ENCODE data around the gene CRIP3.
"Not testable (repeated sequence)": the region's sequence is repeated elsewhere in the genome, so short reads cannot be mapped to it uniquely, and the experiment has no call there.

Gene CRIP3, protein sequence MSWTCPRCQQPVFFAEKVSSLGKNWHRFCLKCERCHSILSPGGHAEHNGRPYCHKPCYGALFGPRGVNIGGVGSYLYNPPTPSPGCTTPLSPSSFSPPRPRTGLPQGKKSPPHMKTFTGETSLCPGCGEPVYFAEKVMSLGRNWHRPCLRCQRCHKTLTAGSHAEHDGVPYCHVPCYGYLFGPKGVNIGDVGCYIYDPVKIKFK

GRCh38 chr6:43308101-43308989, at the start of gene CRIP3:
Gene CRIP3 (minus strand): TSS chr6:43308826. CDS start chr6:43308792, 34 bp downstream.
- TF ChIP-seq, protein P1, sequence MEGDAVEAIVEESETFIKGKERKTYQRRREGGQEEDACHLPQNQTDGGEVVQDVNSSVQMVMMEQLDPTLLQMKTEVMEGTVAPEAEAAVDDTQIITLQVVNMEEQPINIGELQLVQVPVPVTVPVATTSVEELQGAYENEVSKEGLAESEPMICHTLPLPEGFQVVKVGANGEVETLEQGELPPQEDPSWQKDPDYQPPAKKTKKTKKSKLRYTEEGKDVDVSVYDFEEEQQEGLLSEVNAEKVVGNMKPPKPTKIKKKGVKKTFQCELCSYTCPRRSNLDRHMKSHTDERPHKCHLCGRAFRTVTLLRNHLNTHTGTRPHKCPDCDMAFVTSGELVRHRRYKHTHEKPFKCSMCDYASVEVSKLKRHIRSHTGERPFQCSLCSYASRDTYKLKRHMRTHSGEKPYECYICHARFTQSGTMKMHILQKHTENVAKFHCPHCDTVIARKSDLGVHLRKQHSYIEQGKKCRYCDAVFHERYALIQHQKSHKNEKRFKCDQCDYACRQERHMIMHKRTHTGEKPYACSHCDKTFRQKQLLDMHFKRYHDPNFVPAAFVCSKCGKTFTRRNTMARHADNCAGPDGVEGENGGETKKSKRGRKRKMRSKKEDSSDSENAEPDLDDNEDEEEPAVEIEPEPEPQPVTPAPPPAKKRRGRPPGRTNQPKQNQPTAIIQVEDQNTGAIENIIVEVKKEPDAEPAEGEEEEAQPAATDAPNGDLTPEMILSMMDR (IDR thresholded peaks at IDR 0.05; ENCODE audit: insufficient read depth, missing control alignments) = no peak
- FAIRE-seq = no peak
- no peak for DNase-seq (ENCODE audit: insufficient read length, low spot score)

DNA sequence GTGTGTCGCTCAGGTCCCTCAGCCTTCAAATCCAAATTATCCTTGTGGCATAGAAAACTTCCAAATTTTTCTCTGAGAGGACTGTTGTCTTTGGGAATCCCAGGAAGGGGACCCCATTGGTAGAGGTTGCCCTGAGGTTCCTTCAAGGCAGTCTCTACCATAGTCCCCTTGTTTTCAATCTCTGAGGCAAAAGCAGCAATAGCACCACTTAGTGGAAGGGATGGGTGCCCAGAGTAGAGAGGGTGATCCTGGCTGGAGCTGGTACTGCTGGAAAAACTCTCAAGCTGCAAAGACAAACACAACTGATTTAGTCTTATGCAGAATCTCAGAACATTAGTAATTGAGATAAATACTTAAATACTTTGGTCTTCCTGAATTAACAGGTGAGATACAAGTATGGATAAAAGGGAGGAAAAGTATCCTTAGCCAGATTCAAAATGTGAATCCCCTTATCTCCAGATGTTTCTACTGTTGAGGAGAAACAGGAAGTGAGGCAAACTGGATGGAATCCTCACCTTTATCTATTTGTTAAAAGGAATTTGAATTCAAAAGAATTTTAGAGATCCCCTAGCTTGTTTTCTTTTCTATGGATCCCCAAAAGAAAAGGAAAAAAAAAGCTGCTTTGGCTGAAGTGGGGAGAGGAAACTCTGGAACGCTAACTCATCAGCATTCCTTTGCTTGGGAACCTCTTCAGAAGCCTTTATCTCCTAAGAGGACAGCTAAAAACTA, 47.4 kb upstream of the CRIP3 start:
- FAIRE-seq (no peak), DNase-seq (ENCODE audit: insufficient read length, low spot score) (no peak)
- TF ChIP-seq, protein P1 (IDR thresholded peaks at IDR 0.05; ENCODE audit: insufficient read depth, missing control alignments) = peak; percentile 28

DNA sequence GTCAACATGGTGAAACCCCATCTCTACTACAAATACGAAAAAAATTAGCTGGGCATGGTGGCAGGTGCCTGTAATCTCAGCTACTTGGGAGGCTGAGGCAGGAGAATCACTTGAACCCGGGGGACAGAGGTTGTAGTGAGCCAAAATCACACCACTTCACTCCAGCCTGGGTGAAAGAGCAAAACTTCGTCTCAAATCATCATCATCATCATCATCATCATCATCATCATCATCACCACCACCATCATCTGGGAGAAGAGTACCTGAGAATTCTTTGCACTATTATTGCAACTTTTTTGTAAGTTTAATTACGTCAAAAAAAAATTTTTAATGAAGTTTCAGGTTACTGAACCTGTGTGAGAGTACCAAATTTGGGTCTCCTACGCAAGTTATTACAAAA, 43.3 kb upstream of the CRIP3 start:
- FAIRE-seq = not testable (repeated sequence)

DNA sequence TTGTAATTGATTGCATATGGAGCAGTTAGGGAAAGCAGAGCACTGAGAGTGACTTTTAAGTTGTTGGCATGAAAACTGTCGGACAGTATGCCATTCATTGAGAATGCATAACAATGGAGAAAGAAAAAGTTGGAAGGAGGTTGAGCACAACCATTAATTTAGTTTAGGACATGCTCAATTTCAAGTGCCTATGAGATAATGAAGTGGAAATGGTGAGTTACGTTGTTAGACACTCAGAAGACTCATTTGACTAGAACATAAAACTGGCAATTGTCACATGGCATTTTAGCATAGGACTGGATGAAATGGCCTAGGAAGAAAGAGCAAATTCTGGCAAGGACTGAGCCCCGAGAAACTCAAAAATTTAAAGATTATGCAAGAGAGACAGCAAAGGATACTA, 38.8 kb upstream of the CRIP3 start:
- DNase-seq (ENCODE audit: insufficient read length, low spot score) = no peak
- TF ChIP-seq, protein P1 (IDR thresholded peaks at IDR 0.05; ENCODE audit: insufficient read depth, missing control alignments) = no peak
- FAIRE-seq = no peak

More for the DNA sequence above, 43.3 kb upstream of the CRIP3 start:
- not testable (repeated sequence) for DNase-seq (ENCODE audit: insufficient read length, low spot score)

DNA sequence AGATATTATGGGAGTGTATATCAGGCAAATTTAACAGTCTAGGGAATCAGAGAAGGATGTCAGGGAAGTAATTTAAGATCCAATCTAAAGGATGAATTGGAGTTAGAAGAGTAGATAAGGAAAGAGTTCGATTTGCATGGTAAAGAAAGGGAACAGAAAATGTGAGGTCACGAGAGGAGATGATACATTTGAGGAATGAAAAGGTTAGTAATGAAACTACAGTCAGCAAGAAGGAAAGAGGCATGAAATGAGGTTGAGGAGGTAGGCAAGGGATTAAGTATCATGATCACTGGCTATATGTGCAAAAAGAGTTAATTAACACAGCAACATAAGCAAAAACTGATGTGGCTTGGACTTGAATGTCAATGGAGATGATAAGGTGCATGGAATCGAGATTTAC, 38.4 kb upstream of the CRIP3 start:
- FAIRE-seq (no peak), DNase-seq (ENCODE audit: insufficient read length, low spot score) (no peak)
- TF ChIP-seq, protein P1 (IDR thresholded peaks at IDR 0.05; ENCODE audit: insufficient read depth, missing control alignments) = no peak

GRCh38 chr6:43346243-43346642, 37.6 kb upstream of the CRIP3 start:
- not testable (repeated sequence) for DNase-seq (ENCODE audit: insufficient read length, low spot score); FAIRE-seq

DNA sequence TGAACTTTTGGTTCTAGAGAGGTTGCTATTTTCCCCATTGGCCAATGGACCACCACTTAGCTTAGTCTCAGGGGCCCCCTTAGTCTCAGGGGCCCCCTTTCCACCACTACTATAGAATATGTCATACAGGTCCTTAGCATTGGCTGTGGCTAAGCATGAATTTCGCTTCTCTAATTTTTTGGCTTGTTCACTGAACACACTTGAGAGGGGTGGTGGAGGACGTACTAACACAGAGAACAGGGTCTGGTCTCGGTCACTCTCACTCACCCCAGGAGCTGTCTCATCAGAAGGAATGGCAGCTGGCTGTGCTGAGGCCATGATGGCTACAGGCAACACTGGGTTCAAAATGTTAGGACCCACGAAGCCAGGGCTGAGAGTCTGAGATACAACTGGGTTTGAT, 30.5 kb upstream of the CRIP3 start:
- no peak for FAIRE-seq
- DNase-seq (ENCODE audit: insufficient read length, low spot score) = no peak
- TF ChIP-seq, protein P1 (IDR thresholded peaks at IDR 0.05; ENCODE audit: insufficient read depth, missing control alignments) = no peak

Measured in D721Med (cell line).